Mammary epithelial cell (primary cell): ENCODE results near the gene NPIPB8.

ENCODE experiments used
- EZH2 ChIP-seq: IDR thresholded peaks from 2 replicates; pipeline ENCODE4 v1.6.1; 2012; ENCODE audit warnings: low read length, inconsistent platforms, borderline replicate concordance
- TF ChIP-seq, protein P1 (sequence below), 2 donors: IDR thresholded peaks in 1 of 2; conservative IDR thresholded peaks in 1 of 2; 2 replicates each; pipeline ENCODE4 v1.5.1; 2011 to 2012; ENCODE audit warnings: inconsistent platforms in 2 of 2, low read length in 2 of 2, mild to moderate bottlenecking in 2 of 2, control low read depth in 1 of 2, low read depth in 1 of 2; ENCODE audit not compliant: insufficient read depth in 1 of 2; ENCODE audit errors: extremely low read depth in 1 of 2

DNA sequence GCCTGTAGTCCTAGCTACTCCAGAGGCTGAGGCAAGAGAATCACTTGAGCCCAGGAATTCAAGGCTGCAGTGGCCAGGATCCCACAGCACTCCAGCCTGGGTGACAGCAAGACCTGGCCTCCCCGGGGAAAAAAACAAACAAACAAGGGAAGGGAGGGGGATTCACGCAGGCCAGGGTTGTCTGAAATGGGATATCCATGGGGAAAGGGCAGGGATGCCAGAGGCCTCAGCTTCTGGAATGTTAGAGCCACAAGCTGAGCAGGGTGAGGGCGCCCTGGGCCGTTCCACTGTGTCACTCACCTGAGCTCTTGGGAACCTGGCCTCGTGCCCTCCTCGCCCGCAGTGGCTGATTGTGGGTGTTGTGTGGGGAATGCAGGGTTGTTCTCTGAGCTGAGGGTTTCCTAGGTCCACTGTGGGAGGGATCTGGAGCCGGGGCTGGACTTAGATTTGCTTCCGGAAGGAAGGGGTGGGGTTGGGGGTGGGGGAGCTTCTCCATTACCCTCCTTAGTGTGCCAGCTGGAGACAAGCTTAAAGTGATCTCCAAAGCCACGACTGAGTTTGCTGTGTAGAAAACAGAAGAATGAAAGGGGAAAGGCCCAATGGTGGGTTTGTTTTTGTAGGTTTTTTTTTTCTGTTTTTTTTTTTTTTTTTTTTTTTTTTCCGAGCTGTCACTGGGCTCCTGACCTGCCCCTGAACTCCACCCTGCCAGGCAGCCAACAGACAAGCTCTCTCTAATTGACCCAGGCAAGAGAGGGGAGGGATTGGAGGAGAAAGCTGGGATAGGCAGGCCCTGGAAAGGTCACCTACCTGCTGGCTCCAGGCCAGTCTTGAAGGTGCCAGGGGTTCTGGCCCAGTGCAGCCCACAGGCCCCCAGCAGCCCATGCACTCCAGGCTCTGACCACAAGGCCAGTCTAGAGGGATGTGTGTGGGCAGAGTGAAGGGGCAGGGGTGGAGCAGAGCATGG is 28.0 kb upstream of the NPIPB8 start, which contains the start of gene SULT1A1:
- TF ChIP-seq, protein P1, sequence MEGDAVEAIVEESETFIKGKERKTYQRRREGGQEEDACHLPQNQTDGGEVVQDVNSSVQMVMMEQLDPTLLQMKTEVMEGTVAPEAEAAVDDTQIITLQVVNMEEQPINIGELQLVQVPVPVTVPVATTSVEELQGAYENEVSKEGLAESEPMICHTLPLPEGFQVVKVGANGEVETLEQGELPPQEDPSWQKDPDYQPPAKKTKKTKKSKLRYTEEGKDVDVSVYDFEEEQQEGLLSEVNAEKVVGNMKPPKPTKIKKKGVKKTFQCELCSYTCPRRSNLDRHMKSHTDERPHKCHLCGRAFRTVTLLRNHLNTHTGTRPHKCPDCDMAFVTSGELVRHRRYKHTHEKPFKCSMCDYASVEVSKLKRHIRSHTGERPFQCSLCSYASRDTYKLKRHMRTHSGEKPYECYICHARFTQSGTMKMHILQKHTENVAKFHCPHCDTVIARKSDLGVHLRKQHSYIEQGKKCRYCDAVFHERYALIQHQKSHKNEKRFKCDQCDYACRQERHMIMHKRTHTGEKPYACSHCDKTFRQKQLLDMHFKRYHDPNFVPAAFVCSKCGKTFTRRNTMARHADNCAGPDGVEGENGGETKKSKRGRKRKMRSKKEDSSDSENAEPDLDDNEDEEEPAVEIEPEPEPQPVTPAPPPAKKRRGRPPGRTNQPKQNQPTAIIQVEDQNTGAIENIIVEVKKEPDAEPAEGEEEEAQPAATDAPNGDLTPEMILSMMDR (conservative IDR thresholded peaks at IDR 0.05 in 1 of 2, IDR thresholded peaks at IDR 0.05 in 1 of 2; ENCODE audit: extremely low read depth in 1 of 2, insufficient read depth in 1 of 2, low read depth in 1 of 2, low read length in 2 of 2): no peak
- no peak for TF ChIP-seq EZH2
